ENCODE data around the gene PTPN13.

DNA sequence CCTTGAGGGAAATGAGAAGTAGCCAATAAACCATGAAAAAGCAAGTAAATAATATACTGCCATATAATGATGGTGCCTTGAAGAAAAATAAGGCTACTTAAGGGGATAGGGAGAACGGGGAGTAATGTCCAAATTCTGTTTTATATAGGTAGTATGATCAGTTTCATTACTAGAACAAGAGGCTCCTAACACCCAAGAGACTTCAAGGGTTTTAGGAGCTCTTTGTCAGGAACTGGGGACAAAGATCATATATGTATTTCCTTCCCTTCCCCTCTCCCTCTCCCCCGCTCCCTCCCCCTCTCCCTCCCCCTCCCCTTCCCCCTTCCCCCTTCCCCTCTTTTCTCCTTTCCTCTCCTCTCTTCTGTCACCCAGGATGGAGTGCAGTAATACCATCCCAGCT is 127.3 kb downstream of the PTPN13 start:
- TF ChIP-seq POLR2A (IDR thresholded peaks at IDR 0.05) (no peak), EP300 (IDR thresholded peaks at IDR 0.05) (no peak), POLR2AphosphoS5 (IDR thresholded peaks at IDR 0.05) (no peak)
- TF ChIP-seq, protein P1, sequence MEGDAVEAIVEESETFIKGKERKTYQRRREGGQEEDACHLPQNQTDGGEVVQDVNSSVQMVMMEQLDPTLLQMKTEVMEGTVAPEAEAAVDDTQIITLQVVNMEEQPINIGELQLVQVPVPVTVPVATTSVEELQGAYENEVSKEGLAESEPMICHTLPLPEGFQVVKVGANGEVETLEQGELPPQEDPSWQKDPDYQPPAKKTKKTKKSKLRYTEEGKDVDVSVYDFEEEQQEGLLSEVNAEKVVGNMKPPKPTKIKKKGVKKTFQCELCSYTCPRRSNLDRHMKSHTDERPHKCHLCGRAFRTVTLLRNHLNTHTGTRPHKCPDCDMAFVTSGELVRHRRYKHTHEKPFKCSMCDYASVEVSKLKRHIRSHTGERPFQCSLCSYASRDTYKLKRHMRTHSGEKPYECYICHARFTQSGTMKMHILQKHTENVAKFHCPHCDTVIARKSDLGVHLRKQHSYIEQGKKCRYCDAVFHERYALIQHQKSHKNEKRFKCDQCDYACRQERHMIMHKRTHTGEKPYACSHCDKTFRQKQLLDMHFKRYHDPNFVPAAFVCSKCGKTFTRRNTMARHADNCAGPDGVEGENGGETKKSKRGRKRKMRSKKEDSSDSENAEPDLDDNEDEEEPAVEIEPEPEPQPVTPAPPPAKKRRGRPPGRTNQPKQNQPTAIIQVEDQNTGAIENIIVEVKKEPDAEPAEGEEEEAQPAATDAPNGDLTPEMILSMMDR (IDR thresholded peaks at IDR 0.05): no peak
